ENCODE data around the gene ANKDD1A. TPM values are rescaled to one million over a fixed set of nuclear protein-coding genes. Genes with fewer than 3 reads are reported as not detected.

Gene ANKDD1A
- polyA plus RNA-seq, 3 donors, result 0.49 to 3.5 (median 0.90) TPM

- Histone ChIP-seq H3K27ac (ENCODE audit: low read depth in 1 of 2, low read length in 2 of 2) (peak overlapping the region; percentile 99), H3K4me2 (replicated peaks; ENCODE audit: extremely low read depth, low read length, poor library complexity, severe bottlenecking) (peak overlapping the region; percentile 77), H3K36me3 (replicated peaks in 1 of 2; ENCODE audit: control insufficient read depth in 1 of 2, insufficient read depth in 2 of 2, low read length in 2 of 2) (no peaks in the 10 kb centered on the region), H3K4me1 (ENCODE audit: control insufficient read depth in 1 of 2, insufficient read depth in 2 of 2, low read length in 2 of 2) (peaks cover 72 to 77% of the 10 kb centered on the region in 2 donors), H3K4me3 (replicated peaks in 1 of 3; ENCODE audit: low read depth in 2 of 3, low read length in 3 of 3) (peak overlapping the region in 1 of 3 experiments; percentile 42), H3K27me3 (ENCODE audit: control insufficient read depth in 2 of 2, insufficient read depth in 2 of 2, low read length in 2 of 2) (no peaks in the 10 kb centered on the region), H3K9me3 (replicated peaks in 1 of 2; ENCODE audit: control insufficient read depth in 1 of 2, insufficient read depth in 1 of 2, low read length in 2 of 2) (no peaks in the 10 kb centered on the region), H3K79me2 (ENCODE audit: insufficient read depth, low read length) (no peaks in the 10 kb centered on the region), H2AFZ (ENCODE audit: insufficient read depth, low read depth, low read length, poor library complexity, severe bottlenecking) (no peak overlapping the region), H3K9ac (ENCODE audit: insufficient read depth, low read length, poor library complexity, severe bottlenecking) (peak overlapping the region; percentile 88), H4K20me1 (ENCODE audit: insufficient read depth, low read length) (no peaks in the 10 kb centered on the region)
- Mint-ChIP-seq H3K4me1 (peaks cover 70% of the 10 kb centered on the region), H3K27ac (peak overlapping the region; percentile 99 to 100 (median 100)), H3K27me3 (ENCODE audit: low read depth in 3 of 3) (no peaks in the 10 kb centered on the region), H3K36me3 (peaks cover 5 to 12% of the 10 kb centered on the region in 2 donors), H3K9me3 (no peaks in the 10 kb centered on the region), H3K4me3 (peak overlapping the region; percentile 77 to 86)
- intact Hi-C loops (cut with micrococcal nuclease), result loop anchor here (1.0 to 10.0 kb wide), 3 partner anchors 9 to 198 kb away; no protein-coding TSS in a partner anchor
- peak in 2 of 3 donors; percentile 47 to 75 for DNase-seq
- TF ChIP-seq CTCF (IDR thresholded peaks at IDR 0.05), result no peak
- 100% methylated on average over 1 of the region's 8 CpGs for WGBS (ENCODE audit: insufficient coverage)
Observed at GRCh38 chr15:64892847-64893403, 18.8 kb upstream of the ANKDD1A start.

DNA sequence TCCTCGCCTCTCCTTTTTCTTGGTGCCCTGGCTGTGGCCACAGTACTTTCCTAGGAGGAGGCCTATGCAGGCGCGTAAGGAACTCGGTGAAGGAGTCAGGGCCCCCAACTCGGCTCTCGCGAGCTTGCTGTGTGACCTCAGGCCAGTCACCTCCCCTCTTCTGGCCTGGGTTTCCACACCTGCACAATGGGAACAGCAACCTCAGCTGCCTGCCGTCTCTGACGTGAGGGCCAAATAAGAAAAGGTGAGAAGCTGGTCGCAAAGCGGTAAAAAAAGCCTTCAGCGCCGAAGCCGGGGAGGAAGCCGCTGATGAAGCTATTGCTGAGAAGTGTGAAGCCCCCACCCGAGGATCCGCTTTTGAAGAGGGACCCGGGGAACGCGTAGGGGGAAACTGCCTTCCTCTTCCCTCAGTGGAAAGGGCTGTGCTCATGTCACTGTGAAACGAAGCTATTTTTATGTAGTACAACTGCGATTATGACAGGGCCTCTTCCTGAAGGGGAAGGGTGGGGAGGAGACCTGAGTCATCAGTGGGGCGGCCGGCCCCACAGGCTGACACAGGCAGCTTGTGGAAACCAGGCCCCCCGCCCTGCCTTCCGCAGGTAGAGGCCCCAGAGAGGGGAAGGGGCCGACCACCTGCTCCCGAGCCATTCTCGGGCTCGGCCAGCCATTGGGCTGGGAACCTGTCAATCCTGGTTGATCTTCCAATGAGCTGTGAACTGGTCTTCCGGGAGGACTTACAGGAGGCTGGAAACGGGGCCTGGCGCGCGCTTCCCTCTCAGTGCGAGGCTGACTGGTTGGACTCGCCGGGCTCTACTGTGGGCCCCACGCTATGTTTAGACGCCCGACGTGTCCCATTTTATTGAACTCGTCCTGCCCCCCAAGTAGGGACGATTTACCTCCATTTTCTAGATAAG, 18.0 kb upstream of the ANKDD1A start:
- Histone ChIP-seq H3K79me2 (ENCODE audit: insufficient read depth, low read length) (no peaks in the 10 kb centered on the region), H4K20me1 (ENCODE audit: insufficient read depth, low read length) (no peaks in the 10 kb centered on the region), H3K9ac (ENCODE audit: insufficient read depth, low read length, poor library complexity, severe bottlenecking) (peak overlapping the region; percentile 88), H3K9me3 (replicated peaks in 1 of 2; ENCODE audit: control insufficient read depth in 1 of 2, insufficient read depth in 1 of 2, low read length in 2 of 2) (no peaks in the 10 kb centered on the region), H3K4me2 (replicated peaks; ENCODE audit: extremely low read depth, low read length, poor library complexity, severe bottlenecking) (peak overlapping the region; percentile 77), H3K36me3 (replicated peaks in 1 of 2; ENCODE audit: control insufficient read depth in 1 of 2, insufficient read depth in 2 of 2, low read length in 2 of 2) (no peaks in the 10 kb centered on the region), H3K4me3 (replicated peaks in 1 of 3; ENCODE audit: low read depth in 2 of 3, low read length in 3 of 3) (peak overlapping the region in 2 of 3 experiments; percentile 15 to 66), H3K27ac (ENCODE audit: low read depth in 1 of 2, low read length in 2 of 2) (peak overlapping the region; percentile 99), H2AFZ (ENCODE audit: insufficient read depth, low read depth, low read length, poor library complexity, severe bottlenecking) (peak overlapping the region; percentile 31), H3K4me1 (ENCODE audit: control insufficient read depth in 1 of 2, insufficient read depth in 2 of 2, low read length in 2 of 2) (peaks cover 78 to 80% of the 10 kb centered on the region in 2 donors), H3K27me3 (ENCODE audit: control insufficient read depth in 2 of 2, insufficient read depth in 2 of 2, low read length in 2 of 2) (no peaks in the 10 kb centered on the region)
- WGBS (ENCODE audit: insufficient coverage), result 4% methylated on average over 39 of the region's 44 CpGs
- H3K4me1 Mint-ChIP-seq, result peaks cover 76% of the 10 kb centered on the region
- peak overlapping the region; percentile 77 to 86 for H3K4me3 Mint-ChIP-seq
- H3K36me3 Mint-ChIP-seq, result peaks cover 5 to 15% of the 10 kb centered on the region in 2 donors
- H3K9me3 Mint-ChIP-seq, result no peaks in the 10 kb centered on the region
- peak overlapping the region; percentile 99 to 100 (median 100) for H3K27ac Mint-ChIP-seq
- DNase-seq, result peak; percentile 97 to 98 (median 97)
- no peaks in the 10 kb centered on the region for H3K27me3 Mint-ChIP-seq (ENCODE audit: low read depth in 3 of 3)
- no peak for TF ChIP-seq CTCF (IDR thresholded peaks at IDR 0.05)
- intact Hi-C loops (cut with micrococcal nuclease), result loop anchor here (1.0 to 10.0 kb wide), 4 partner anchors 9 to 199 kb away; no protein-coding TSS in a partner anchor

Measured in CD14-positive monocyte (primary cell).